Kidney epithelial cell (primary cell): ENCODE results near the gene SYNDIG1. TPM values are rescaled to one million over a fixed set of nuclear protein-coding genes. Genes with fewer than 3 reads are reported as not detected.

Experiments
- DNase-seq: peaks from one replicate; pipeline ENCODE4 v3.0.0-alpha.2; 2010; ENCODE audit warnings: low read depth
- H3K27me3 ChIP-seq: 2 replicates; pipeline ENCODE4 v1.6.0; 2011; ENCODE audit warnings: low read length; ENCODE audit not compliant: control insufficient read depth, insufficient read depth
- H3K36me3 ChIP-seq: 2 replicates; pipeline ENCODE4 v1.5.1; 2011; ENCODE audit warnings: low read length; ENCODE audit not compliant: control insufficient read depth, insufficient read depth
- H3K4me3 ChIP-seq: 2 replicates; pipeline ENCODE4 v1.5.1; 2011; ENCODE audit warnings: low read depth, mild to moderate bottlenecking, control low read depth, low read length
- total RNA-seq: library from RNA; depleted of rRNA; stranded (reverse); fragments of >200 nt; gene quantifications from 2 replicates; pipeline ENCODE4 v1.2.3, GENCODE V29; 2015
- TF ChIP-seq, protein P1 (sequence below): IDR thresholded peaks from 2 replicates; pipeline ENCODE4 v1.5.1; 2011; ENCODE audit warnings: mild to moderate bottlenecking, moderate library complexity, low read length, control low read depth, inconsistent platforms; ENCODE audit not compliant: insufficient read depth, poor library complexity, severe bottlenecking

SYNDIG1 gene
- total RNA-seq, 1 donor from 2014 or later = 0.67 TPM

DNA sequence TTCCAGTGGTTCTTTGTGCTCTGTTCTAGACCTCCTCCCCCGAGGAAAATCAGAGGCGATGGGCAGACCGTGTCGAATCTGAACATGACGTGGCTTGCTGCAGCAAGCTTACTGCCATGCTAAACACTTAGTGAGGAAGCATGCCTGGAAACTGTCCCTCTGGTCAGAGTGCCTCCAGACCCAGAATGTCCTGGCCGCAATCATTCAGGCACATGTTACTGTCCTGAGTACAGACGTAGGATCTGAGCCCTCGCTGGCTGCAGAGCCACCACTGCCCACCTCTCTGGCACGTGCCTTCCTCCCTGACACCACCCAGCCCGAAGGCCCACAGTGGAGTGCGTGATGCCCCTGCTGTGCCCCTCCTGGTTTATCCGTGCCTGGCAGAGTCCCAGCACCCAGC lies 163.6 kb downstream of the SYNDIG1 start:
- Histone ChIP-seq H3K36me3 (no peaks in the 10 kb centered on the region), H3K4me3 (no peak overlapping the region), H3K27me3 (no peaks in the 10 kb centered on the region)
- no peak for DNase-seq
- TF ChIP-seq, protein P1, sequence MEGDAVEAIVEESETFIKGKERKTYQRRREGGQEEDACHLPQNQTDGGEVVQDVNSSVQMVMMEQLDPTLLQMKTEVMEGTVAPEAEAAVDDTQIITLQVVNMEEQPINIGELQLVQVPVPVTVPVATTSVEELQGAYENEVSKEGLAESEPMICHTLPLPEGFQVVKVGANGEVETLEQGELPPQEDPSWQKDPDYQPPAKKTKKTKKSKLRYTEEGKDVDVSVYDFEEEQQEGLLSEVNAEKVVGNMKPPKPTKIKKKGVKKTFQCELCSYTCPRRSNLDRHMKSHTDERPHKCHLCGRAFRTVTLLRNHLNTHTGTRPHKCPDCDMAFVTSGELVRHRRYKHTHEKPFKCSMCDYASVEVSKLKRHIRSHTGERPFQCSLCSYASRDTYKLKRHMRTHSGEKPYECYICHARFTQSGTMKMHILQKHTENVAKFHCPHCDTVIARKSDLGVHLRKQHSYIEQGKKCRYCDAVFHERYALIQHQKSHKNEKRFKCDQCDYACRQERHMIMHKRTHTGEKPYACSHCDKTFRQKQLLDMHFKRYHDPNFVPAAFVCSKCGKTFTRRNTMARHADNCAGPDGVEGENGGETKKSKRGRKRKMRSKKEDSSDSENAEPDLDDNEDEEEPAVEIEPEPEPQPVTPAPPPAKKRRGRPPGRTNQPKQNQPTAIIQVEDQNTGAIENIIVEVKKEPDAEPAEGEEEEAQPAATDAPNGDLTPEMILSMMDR = no peak

DNA sequence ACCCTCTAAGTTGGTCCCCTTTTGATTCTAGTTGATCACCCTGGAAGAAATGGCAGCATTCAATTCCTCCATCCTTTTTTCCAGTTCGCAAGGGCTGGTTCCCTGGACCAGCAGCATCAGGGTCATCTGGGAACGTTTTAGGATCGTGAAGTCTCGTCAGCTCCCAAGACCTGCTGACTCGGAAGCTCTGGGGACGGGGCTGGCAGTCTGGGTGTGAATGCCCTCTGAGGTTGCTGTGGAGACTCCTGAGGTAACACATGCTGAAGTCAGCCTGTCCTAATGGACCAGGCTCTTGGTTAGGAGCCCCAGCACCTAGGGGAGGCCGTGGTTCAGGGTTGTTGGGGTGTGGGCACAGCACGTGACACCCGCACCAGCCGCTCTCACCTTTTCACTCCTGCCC lies 164.1 kb downstream of the SYNDIG1 start:
- Histone ChIP-seq H3K36me3 (no peaks in the 10 kb centered on the region), H3K27me3 (no peaks in the 10 kb centered on the region), H3K4me3 (no peak overlapping the region)
- no peak for DNase-seq
- TF ChIP-seq, protein P1 = no peak

DNA sequence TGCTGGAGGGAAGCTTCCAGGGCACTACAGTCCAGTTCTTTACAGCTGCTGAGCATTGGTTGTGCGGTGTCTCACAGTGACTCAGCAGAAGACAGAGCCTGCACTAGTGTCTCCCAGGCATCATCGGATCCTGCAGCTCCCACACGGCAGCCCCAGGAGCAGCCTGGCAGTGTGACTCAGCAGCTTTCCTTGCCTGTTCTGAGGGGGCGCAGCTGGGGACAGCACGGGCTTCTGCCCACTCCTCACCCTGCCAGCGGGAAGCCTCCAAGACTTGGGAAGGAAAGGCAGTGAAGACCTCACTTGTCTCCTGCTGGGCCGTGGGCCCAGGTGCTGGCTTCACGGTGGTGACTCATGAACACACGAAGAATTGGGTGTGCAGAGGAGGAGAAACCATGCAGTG lies 165.4 kb downstream of the SYNDIG1 start:
- peak; percentile 64 for DNase-seq
- TF ChIP-seq, protein P1 = no peak
- H3K36me3 ChIP-seq = no peaks in the 10 kb centered on the region
- H3K4me3 ChIP-seq = no peak overlapping the region
- H3K27me3 ChIP-seq = no peaks in the 10 kb centered on the region

DNA sequence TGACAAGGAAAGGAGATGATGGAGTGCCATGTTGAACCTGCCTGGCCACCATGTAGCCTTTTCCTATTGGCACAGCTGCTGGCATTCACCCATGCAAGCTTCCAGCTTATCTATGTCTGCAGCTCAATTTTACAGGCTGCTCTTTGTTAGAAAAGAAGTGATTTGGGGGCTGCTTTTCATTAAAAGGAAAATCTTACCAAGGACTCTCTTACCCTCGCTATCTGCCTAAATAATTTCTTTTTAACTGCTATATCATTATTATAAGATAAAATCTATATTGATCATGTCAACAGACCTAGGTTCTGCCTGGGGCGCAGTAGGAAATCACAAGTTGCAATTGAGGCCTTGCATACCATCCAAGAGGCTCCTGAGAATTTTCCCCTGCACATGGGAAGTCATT lies 167.2 kb downstream of the SYNDIG1 start:
- H3K27me3 ChIP-seq = no peaks in the 10 kb centered on the region
- TF ChIP-seq, protein P1 = no peak
- H3K36me3 ChIP-seq = no peaks in the 10 kb centered on the region
- no peak for DNase-seq
- H3K4me3 ChIP-seq = no peak overlapping the region

DNA sequence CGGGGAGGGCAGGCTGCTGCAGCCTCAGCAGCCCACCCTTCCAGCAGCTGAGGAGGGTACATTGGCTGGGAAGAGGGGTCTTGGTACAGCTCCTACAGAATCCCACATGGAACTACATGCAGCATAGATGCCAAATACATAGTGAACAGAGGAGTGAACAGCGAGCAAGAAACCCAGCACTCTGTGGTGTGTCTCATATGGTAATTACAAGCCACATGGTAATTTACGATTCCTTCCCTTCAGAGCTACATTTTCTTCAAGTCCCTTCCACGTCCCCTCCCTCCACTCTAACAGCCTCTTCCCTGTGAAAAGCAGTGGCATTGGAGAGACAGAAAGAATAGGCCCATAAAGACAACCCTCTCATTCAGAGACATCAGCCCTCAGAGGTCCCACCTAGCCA lies 167.7 kb downstream of the SYNDIG1 start:
- H3K27me3 ChIP-seq = no peaks in the 10 kb centered on the region
- DNase-seq = no peak
- TF ChIP-seq, protein P1 = no peak
- H3K4me3 ChIP-seq = no peak overlapping the region
- no peaks in the 10 kb centered on the region for H3K36me3 ChIP-seq

DNA sequence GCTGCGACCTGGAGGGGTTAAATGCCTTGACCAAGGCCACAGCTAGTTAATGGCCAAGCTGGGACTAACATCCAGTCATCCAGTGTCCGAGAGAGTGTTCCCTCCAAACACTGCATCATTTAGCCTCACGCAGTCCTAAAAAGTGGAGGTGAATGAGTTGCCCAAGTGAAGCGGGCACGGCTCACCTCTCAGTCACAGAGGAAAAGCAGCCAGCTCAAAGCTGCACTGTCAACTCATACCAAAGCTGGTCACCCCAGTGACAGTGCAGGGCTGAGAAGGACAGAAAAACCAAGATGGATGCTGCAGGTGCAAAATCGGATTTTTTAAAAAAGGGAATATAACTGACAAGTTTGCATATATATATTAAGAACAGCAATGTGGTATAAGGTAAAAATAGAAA lies 168.5 kb downstream of the SYNDIG1 start:
- no peak for DNase-seq
- Histone ChIP-seq H3K4me3 (no peak overlapping the region), H3K36me3 (no peaks in the 10 kb centered on the region), H3K27me3 (no peaks in the 10 kb centered on the region)
- TF ChIP-seq, protein P1 = no peak
